GM12878 (cell line): ENCODE data around the gene PGGT1B.

Source experiments
- CHD4 ChIP-seq: fragments of 200-600 bp; sonication (generic); IDR thresholded peaks from 2 replicates; pipeline ENCODE4 v1.6.1; 2016; ENCODE audit warnings: mild to moderate bottlenecking
- CREM ChIP-seq: IDR thresholded peaks from 2 replicates; pipeline ENCODE4 v1.6.1; 2014; ENCODE audit warnings: antibody characterized with exemption, low read depth
- FOXM1 ChIP-seq: IDR thresholded peaks from 2 replicates; pipeline ENCODE4 v1.6.1; 2012; ENCODE audit warnings: low read depth, mild to moderate bottlenecking, inconsistent platforms, low read length, moderate library complexity
- MYC ChIP-seq: IDR thresholded peaks from 2 replicates; pipeline ENCODE4 v1.6.1; 2011; ENCODE audit warnings: mild to moderate bottlenecking, low read length, moderate library complexity, inconsistent platforms; ENCODE audit not compliant: insufficient read depth, insufficient replicate concordance, insufficient read length, severe bottlenecking
- SPI1 ChIP-seq: IDR thresholded peaks from 2 replicates; pipeline ENCODE4 v1.6.1; 2011; ENCODE audit warnings: low read depth, mild to moderate bottlenecking, low read length, moderate library complexity, borderline replicate concordance; ENCODE audit not compliant: insufficient read depth
- ZSCAN29 ChIP-seq: fragments of 450-650 bp; IDR thresholded peaks from 2 replicates; pipeline ENCODE4 v1.6.1; 2017; ENCODE audit warnings: mild to moderate bottlenecking, moderate library complexity
- TF ChIP-seq, protein P1 (sequence below), 3 experiments: IDR thresholded peaks in 2 of 3; conservative IDR thresholded peaks in 1 of 3; 2 replicates each; pipeline ENCODE4 v1.5.1; 2011; ENCODE audit warnings: low read depth in 3 of 3, low read length in 3 of 3, mild to moderate bottlenecking in 3 of 3, control low read depth in 2 of 3, moderate library complexity in 2 of 3, inconsistent platforms in 1 of 3, mixed read lengths in 1 of 3; ENCODE audit not compliant: control insufficient read depth in 2 of 3, insufficient read depth in 1 of 3; ENCODE audit errors: extremely low read depth in 1 of 3
- TF ChIP-seq, protein P2 (sequence below): IDR thresholded peaks from 2 replicates; pipeline ENCODE4 v1.6.1; 2011; ENCODE audit warnings: mild to moderate bottlenecking, low read depth, low read length, moderate library complexity; ENCODE audit not compliant: insufficient replicate concordance
- TF ChIP-seq, protein P3 (sequence below): IDR thresholded peaks from 2 replicates; pipeline ENCODE4 v1.6.1; 2012; ENCODE audit warnings: low read depth, low read length, improper control_type of control experiment
- TF ChIP-seq, protein P4 (sequence below): IDR thresholded peaks from 2 replicates; pipeline ENCODE4 v1.6.1; 2012; ENCODE audit warnings: low read depth, low read length, improper control_type of control experiment
- TF ChIP-seq, protein P5 (sequence below): IDR thresholded peaks from 2 replicates; pipeline ENCODE4 v1.6.1; 2011; ENCODE audit warnings: borderline replicate concordance, low read depth, mild to moderate bottlenecking, moderate library complexity, low read length; ENCODE audit not compliant: insufficient read depth, poor library complexity, severe bottlenecking

DNA sequence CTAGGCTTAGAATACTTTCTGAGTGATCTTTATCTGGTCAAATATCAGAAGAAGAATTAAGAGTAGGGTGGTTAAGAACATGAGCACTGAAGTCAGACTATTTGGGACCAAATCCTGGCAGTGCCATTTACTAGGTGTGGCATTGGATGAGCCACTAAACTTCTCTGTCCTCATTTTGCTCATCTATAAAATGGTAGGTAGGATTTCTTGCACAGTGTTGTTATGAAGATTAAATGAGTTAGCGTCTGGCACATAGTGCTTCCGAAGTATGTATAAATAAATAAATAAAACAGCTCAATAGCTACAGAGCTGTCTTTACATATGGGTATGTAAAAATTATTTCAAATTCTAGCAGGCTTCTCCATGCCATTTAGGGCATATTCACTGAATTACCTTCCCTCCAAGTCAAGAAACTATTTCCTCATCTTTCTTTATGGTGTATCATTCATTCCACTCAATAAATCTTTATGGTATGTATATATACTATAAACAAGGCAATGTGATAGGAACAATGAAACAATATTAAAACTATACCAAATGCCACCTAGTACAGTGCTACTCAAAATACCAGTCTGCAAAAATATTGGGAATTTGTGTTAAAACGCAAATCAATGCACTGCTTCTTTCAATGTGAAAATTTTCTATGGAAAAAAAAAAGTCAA lies 9.8 kb upstream of the PGGT1B start:
- TF ChIP-seq, protein P1, sequence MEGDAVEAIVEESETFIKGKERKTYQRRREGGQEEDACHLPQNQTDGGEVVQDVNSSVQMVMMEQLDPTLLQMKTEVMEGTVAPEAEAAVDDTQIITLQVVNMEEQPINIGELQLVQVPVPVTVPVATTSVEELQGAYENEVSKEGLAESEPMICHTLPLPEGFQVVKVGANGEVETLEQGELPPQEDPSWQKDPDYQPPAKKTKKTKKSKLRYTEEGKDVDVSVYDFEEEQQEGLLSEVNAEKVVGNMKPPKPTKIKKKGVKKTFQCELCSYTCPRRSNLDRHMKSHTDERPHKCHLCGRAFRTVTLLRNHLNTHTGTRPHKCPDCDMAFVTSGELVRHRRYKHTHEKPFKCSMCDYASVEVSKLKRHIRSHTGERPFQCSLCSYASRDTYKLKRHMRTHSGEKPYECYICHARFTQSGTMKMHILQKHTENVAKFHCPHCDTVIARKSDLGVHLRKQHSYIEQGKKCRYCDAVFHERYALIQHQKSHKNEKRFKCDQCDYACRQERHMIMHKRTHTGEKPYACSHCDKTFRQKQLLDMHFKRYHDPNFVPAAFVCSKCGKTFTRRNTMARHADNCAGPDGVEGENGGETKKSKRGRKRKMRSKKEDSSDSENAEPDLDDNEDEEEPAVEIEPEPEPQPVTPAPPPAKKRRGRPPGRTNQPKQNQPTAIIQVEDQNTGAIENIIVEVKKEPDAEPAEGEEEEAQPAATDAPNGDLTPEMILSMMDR (IDR thresholded peaks at IDR 0.05 in 2 of 3, conservative IDR thresholded peaks at IDR 0.05 in 1 of 3; ENCODE audit: control insufficient read depth in 2 of 3, extremely low read depth in 1 of 3, insufficient read depth in 1 of 3, low read depth in 3 of 3, low read length in 3 of 3): no peak
- TF ChIP-seq SPI1 (no peak), FOXM1 (no peak), CHD4 (no peak), CREM (no peak), ZSCAN29 (no peak), MYC (no peak)
- TF ChIP-seq, protein P2, sequence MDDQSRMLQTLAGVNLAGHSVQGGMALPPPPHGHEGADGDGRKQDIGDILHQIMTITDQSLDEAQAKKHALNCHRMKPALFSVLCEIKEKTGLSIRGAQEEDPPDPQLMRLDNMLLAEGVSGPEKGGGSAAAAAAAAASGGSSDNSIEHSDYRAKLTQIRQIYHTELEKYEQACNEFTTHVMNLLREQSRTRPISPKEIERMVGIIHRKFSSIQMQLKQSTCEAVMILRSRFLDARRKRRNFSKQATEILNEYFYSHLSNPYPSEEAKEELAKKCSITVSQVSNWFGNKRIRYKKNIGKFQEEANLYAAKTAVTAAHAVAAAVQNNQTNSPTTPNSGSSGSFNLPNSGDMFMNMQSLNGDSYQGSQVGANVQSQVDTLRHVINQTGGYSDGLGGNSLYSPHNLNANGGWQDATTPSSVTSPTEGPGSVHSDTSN: no peak
- TF ChIP-seq, protein P3, sequence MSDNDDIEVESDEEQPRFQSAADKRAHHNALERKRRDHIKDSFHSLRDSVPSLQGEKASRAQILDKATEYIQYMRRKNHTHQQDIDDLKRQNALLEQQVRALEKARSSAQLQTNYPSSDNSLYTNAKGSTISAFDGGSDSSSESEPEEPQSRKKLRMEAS: no peak
- TF ChIP-seq, protein P4, sequence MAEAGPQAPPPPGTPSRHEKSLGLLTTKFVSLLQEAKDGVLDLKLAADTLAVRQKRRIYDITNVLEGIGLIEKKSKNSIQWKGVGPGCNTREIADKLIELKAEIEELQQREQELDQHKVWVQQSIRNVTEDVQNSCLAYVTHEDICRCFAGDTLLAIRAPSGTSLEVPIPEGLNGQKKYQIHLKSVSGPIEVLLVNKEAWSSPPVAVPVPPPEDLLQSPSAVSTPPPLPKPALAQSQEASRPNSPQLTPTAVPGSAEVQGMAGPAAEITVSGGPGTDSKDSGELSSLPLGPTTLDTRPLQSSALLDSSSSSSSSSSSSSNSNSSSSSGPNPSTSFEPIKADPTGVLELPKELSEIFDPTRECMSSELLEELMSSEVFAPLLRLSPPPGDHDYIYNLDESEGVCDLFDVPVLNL: no peak
- TF ChIP-seq, protein P5, sequence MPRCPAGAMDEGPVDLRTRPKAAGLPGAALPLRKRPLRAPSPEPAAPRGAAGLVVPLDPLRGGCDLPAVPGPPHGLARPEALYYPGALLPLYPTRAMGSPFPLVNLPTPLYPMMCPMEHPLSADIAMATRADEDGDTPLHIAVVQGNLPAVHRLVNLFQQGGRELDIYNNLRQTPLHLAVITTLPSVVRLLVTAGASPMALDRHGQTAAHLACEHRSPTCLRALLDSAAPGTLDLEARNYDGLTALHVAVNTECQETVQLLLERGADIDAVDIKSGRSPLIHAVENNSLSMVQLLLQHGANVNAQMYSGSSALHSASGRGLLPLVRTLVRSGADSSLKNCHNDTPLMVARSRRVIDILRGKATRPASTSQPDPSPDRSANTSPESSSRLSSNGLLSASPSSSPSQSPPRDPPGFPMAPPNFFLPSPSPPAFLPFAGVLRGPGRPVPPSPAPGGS: no peak
